ENCODE data around the gene YJEFN3.

DNA sequence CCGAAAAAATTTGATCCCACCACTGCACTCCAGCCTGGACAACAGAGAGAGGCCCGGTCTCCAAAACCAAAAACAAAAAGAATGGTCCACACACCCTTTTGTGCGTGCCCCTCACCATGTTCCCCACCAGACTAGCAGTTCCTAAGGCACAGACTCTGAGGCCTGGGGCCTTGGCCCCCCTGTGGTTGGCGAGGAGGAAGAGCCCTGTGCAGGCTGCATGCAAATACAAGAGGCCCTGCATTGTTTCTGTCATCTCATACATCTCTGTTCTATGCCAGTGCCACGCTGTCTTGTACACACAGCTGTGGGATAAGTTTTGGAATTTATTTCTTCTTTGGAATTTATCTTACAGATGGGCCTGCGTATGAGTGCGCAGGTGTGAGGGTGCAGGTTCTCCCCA lies 4.7 kb upstream of the YJEFN3 start:
- TF ChIP-seq, protein P1, sequence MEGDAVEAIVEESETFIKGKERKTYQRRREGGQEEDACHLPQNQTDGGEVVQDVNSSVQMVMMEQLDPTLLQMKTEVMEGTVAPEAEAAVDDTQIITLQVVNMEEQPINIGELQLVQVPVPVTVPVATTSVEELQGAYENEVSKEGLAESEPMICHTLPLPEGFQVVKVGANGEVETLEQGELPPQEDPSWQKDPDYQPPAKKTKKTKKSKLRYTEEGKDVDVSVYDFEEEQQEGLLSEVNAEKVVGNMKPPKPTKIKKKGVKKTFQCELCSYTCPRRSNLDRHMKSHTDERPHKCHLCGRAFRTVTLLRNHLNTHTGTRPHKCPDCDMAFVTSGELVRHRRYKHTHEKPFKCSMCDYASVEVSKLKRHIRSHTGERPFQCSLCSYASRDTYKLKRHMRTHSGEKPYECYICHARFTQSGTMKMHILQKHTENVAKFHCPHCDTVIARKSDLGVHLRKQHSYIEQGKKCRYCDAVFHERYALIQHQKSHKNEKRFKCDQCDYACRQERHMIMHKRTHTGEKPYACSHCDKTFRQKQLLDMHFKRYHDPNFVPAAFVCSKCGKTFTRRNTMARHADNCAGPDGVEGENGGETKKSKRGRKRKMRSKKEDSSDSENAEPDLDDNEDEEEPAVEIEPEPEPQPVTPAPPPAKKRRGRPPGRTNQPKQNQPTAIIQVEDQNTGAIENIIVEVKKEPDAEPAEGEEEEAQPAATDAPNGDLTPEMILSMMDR (IDR thresholded peaks at IDR 0.05; ENCODE audit: insufficient read depth, low read length, poor library complexity, severe bottlenecking), result no peak
- TF ChIP-seq EZH2phosphoT487 (conservative IDR thresholded peaks at IDR 0.05; ENCODE audit: low read length), result no peak
